Urinary bladder (tissue), 4 donors: ENCODE results near the gene HMCN1. TPM values are rescaled to one million over a fixed set of nuclear protein-coding genes. Genes with fewer than 3 reads are reported as not detected.

Source experiments
- DNase-seq: peaks from one replicate; pipeline ENCODE4 v3.0.0-alpha.2; 2015; ENCODE audit errors: extremely low spot score
- H3K27ac ChIP-seq: one replicate; pipeline ENCODE4 v1.5.1; 2013; ENCODE audit warnings: low read depth, mild to moderate bottlenecking, moderate library complexity
- H3K36me3 ChIP-seq: one replicate; pipeline ENCODE4 v1.6.1; 2013; ENCODE audit warnings: mild to moderate bottlenecking, moderate library complexity; ENCODE audit not compliant: insufficient read depth
- H3K4me1 ChIP-seq: one replicate; pipeline ENCODE4 v1.6.1; 2013; ENCODE audit warnings: mild to moderate bottlenecking, moderate library complexity; ENCODE audit not compliant: insufficient read depth
- H3K4me3 ChIP-seq: one replicate; pipeline ENCODE4 v1.5.1; 2013; ENCODE audit warnings: low read depth, low read length
- whole genome bisulfite sequencing: extraction: QIAGEN DNeasy Blood & Tissue Kit; methylation state at CpG from one replicate; pipeline ENCODE4 v1.1.7; 2013; 5-methylcytosine and 5-hydroxymethylcytosine counted together
- polyA plus RNA-seq: library from polyadenylated mRNA; stranded (reverse); fragments of 200-250 nt; gene quantifications from one replicate; pipeline ENCODE4 v1.2.3, GENCODE V29; 2013
- total RNA-seq: library from RNA; depleted of rRNA; stranded (reverse); fragments of >200 nt; gene quantifications from one replicate; pipeline ENCODE4 v1.2.3, GENCODE V29; 2014
- donor health status: healthy with polysubstance abuse.
- donor health status: healthy.

HMCN1 gene
- total and polyA plus RNA-seq, 2 donors: 2.5 to 36.9 TPM

- no peaks in the 10 kb centered on the region for H3K36me3 ChIP-seq
- H3K4me3 ChIP-seq: no peak overlapping the region
- no peak for DNase-seq
- no peaks in the 10 kb centered on the region for H3K4me1 ChIP-seq
- H3K27ac ChIP-seq: no peak overlapping the region
- WGBS: 28% methylated on average over 1 of the region's 1 CpG
Measured at GRCh38 chr1:185803241-185803640, 69.0 kb downstream of the HMCN1 start.

- H3K4me3 ChIP-seq: no peak overlapping the region
- DNase-seq: no peak
Measured at GRCh38 chr1:185804206-185804605, 70.0 kb downstream of the HMCN1 start.

GRCh38 chr1:185804608-185805007 lies 70.4 kb downstream of the HMCN1 start:
- 49% methylated on average over 3 of the region's 3 CpGs for whole genome bisulfite sequencing
- Histone ChIP-seq H3K4me3 (no peak overlapping the region), H3K27ac (no peak overlapping the region), H3K4me1 (no peaks in the 10 kb centered on the region), H3K36me3 (no peaks in the 10 kb centered on the region)
- no peak for DNase-seq

More at GRCh38 chr1:185804206-185804605, 70.0 kb downstream of the HMCN1 start:
- Histone ChIP-seq H3K27ac (no peak overlapping the region), H3K4me1 (no peaks in the 10 kb centered on the region), H3K36me3 (no peaks in the 10 kb centered on the region)

- H3K4me3 ChIP-seq: no peak overlapping the region
- no peak overlapping the region for H3K27ac ChIP-seq
- no peaks in the 10 kb centered on the region for H3K36me3 ChIP-seq
- no peak for DNase-seq
- no peaks in the 10 kb centered on the region for H3K4me1 ChIP-seq
Measured at GRCh38 chr1:185807275-185807674, 73.1 kb downstream of the HMCN1 start.

GRCh38 chr1:185808631-185809030 lies 74.4 kb downstream of the HMCN1 start:
- DNase-seq: no peak
- Histone ChIP-seq H3K4me1 (no peaks in the 10 kb centered on the region), H3K36me3 (no peaks in the 10 kb centered on the region), H3K4me3 (no peak overlapping the region), H3K27ac (no peak overlapping the region)
- WGBS: 47% methylated on average over 1 of the region's 1 CpG

GRCh38 chr1:185811073-185811709 lies 77.0 kb downstream of the HMCN1 start:
- H3K27ac ChIP-seq: no peak overlapping the region
- WGBS: 78% methylated on average over 3 of the region's 3 CpGs
- H3K4me3 ChIP-seq: no peak overlapping the region
- no peaks in the 10 kb centered on the region for H3K4me1 ChIP-seq
- no peaks in the 10 kb centered on the region for H3K36me3 ChIP-seq
- no peak for DNase-seq

GRCh38 chr1:185812934-185813333 lies 78.7 kb downstream of the HMCN1 start:
- no peak for DNase-seq

GRCh38 chr1:185813401-185813979 lies 79.3 kb downstream of the HMCN1 start:
- Histone ChIP-seq H3K36me3 (no peaks in the 10 kb centered on the region), H3K27ac (no peak overlapping the region), H3K4me1 (no peaks in the 10 kb centered on the region), H3K4me3 (no peak overlapping the region)
- no peak for DNase-seq
- 66% methylated on average over 2 of the region's 2 CpGs for WGBS

More at GRCh38 chr1:185812934-185813333, 78.7 kb downstream of the HMCN1 start:
- no peak overlapping the region for H3K4me3 ChIP-seq
- H3K27ac ChIP-seq: no peak overlapping the region
- H3K4me1 ChIP-seq: no peaks in the 10 kb centered on the region
- H3K36me3 ChIP-seq: no peaks in the 10 kb centered on the region

- DNase-seq: no peak
- 70% methylated on average over 1 of the region's 1 CpG for WGBS
- Histone ChIP-seq H3K4me1 (no peaks in the 10 kb centered on the region), H3K27ac (no peak overlapping the region), H3K4me3 (no peak overlapping the region), H3K36me3 (no peaks in the 10 kb centered on the region)
Measured at GRCh38 chr1:185816460-185816859, 82.3 kb downstream of the HMCN1 start.

- Histone ChIP-seq H3K27ac (no peak overlapping the region), H3K4me1 (no peaks in the 10 kb centered on the region), H3K36me3 (no peaks in the 10 kb centered on the region), H3K4me3 (no peak overlapping the region)
- no peak for DNase-seq
Measured at GRCh38 chr1:185819798-185820197, 85.6 kb downstream of the HMCN1 start.

GRCh38 chr1:185821612-185822385 lies 87.6 kb downstream of the HMCN1 start:
- Histone ChIP-seq H3K4me3 (no peak overlapping the region), H3K36me3 (no peaks in the 10 kb centered on the region), H3K27ac (no peak overlapping the region), H3K4me1 (no peaks in the 10 kb centered on the region)
- no peak for DNase-seq
- 98% methylated on average over 3 of the region's 3 CpGs for WGBS

- Histone ChIP-seq H3K4me1 (no peaks in the 10 kb centered on the region), H3K27ac (no peak overlapping the region), H3K4me3 (no peak overlapping the region), H3K36me3 (no peaks in the 10 kb centered on the region)
- WGBS: 92% methylated on average over 2 of the region's 2 CpGs
- no peak for DNase-seq
Measured at GRCh38 chr1:185823467-185823866, 89.3 kb downstream of the HMCN1 start.

GRCh38 chr1:185824106-185824505 lies 89.9 kb downstream of the HMCN1 start:
- no peak overlapping the region for H3K27ac ChIP-seq
- H3K4me3 ChIP-seq: no peak overlapping the region

GRCh38 chr1:185825556-185825955 lies 91.4 kb downstream of the HMCN1 start:
- H3K4me3 ChIP-seq: no peak overlapping the region
- H3K36me3 ChIP-seq: no peaks in the 10 kb centered on the region
- H3K4me1 ChIP-seq: no peaks in the 10 kb centered on the region
- WGBS: 34% methylated on average over 1 of the region's 1 CpG
- no peak overlapping the region for H3K27ac ChIP-seq
- DNase-seq: no peak

More at GRCh38 chr1:185824106-185824505, 89.9 kb downstream of the HMCN1 start:
- 43% methylated on average over 1 of the region's 1 CpG for WGBS
- Histone ChIP-seq H3K4me1 (no peaks in the 10 kb centered on the region), H3K36me3 (no peaks in the 10 kb centered on the region)
- no peak for DNase-seq
